Epithelial cell of proximal tubule (primary cell): ENCODE measurements around the gene BCKDHA. TPM values are rescaled to one million over a fixed set of nuclear protein-coding genes. Genes with fewer than 3 reads are reported as not detected.

Source experiments
- DNase-seq: peaks from one replicate; pipeline ENCODE4 v3.0.0-alpha.2; 2011; ENCODE audit warnings: low read depth
- H3K4me3 ChIP-seq: 2 replicates; pipeline ENCODE4 v1.5.1; 2011; ENCODE audit warnings: low read depth, mild to moderate bottlenecking, low read length
- total RNA-seq: library from RNA; depleted of rRNA; stranded (reverse); fragments of >200 nt; gene quantifications from 2 replicates; pipeline ENCODE4 v1.2.3, GENCODE V29; 2015
- TF ChIP-seq, protein P1 (sequence below): conservative IDR thresholded peaks from 2 replicates; pipeline ENCODE4 v1.5.1; 2012; ENCODE audit warnings: low read depth, mild to moderate bottlenecking, low read length

BCKDHA gene
- total RNA-seq, 1 donor from 2014 or later, result 35.7 TPM

DNA sequence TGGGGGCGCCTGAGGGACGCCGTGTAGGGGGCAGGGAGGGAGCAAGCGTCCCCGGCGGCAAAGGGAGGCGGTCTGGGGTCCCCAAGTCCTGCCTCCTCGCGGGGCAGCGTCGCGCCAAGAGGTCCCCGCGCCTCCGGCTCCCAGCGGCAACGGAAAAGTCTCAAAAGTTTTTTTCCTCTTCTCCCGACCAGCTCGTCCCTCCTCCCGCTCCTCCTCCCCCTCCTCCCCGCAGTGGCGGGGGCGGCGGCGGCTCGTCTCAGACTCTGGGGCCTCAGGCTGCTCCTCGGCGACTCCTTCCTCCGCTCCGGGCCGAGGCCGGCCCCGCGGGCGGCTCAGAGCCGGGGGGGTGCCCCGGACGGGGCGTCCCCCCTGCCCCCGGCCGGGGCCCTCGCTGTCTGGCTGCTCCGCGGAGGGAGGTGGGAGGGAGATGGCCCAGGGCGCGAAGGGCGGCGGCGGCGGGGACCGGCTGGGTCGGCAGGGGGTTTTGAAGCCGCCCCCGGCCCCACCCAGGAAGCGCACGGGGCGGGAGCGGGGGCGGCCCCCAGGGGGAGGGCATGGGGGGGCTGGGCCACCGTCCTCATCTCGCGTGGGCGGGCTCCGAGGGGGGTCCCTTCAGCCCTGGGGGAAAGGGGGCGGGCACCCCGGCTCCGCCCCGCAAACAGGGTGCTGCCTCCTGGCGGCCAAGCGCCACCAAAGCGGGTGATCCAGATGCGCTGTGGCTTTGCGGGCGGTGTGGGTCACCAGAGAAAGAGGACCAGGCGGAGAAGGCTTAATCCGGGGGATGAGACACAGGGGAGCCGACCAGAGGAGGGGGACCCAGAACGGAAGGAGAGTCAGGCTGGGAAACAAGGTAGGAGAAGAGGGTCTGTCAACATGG lies 43.9 kb upstream of the BCKDHA start, which contains the start of gene TGFB1:
Gene TGFB1 (minus strand): TSS at position 457 of the 877 bp plus-strand sequence. CDS start 878 bp downstream, outside the sequence.
- TF ChIP-seq, protein P1, sequence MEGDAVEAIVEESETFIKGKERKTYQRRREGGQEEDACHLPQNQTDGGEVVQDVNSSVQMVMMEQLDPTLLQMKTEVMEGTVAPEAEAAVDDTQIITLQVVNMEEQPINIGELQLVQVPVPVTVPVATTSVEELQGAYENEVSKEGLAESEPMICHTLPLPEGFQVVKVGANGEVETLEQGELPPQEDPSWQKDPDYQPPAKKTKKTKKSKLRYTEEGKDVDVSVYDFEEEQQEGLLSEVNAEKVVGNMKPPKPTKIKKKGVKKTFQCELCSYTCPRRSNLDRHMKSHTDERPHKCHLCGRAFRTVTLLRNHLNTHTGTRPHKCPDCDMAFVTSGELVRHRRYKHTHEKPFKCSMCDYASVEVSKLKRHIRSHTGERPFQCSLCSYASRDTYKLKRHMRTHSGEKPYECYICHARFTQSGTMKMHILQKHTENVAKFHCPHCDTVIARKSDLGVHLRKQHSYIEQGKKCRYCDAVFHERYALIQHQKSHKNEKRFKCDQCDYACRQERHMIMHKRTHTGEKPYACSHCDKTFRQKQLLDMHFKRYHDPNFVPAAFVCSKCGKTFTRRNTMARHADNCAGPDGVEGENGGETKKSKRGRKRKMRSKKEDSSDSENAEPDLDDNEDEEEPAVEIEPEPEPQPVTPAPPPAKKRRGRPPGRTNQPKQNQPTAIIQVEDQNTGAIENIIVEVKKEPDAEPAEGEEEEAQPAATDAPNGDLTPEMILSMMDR, result peak; percentile 79
- peak within 1 kb of the TSS; percentile 93 for H3K4me3 ChIP-seq
- DNase-seq, result no peak

DNA sequence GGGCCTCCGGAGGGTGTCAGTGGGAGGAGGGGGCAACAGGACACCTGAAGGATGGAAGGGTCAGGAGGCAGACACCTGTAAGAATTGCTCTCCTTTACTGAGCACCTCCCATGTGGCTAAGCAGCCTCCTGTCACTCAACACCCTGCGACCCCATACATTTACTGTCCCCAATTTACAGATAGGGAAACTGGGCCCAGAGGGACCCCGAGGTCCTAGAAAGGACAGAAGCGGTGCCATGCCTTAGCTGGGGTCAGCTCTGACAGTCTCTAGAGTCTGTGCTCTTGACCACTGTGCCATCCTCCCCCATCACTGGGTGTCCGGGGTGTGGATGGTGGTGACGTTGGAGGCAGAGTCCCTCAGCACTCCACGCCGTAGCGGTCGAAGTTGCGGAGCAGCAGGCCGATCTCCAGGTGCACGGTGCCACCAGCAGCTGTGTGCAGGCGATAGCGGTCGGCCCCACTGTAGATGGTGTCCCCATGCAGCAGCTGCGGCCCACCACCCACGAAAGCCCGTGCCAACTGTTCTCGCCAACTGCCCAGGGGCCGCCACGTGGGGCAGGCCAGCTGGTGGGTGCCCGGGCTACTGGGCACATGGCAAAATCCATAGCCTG lies 43.2 kb upstream of the BCKDHA start:
- TF ChIP-seq, protein P1, result no peak
- H3K4me3 ChIP-seq, result peak overlapping the region; percentile 93
- DNase-seq, result no peak

DNA sequence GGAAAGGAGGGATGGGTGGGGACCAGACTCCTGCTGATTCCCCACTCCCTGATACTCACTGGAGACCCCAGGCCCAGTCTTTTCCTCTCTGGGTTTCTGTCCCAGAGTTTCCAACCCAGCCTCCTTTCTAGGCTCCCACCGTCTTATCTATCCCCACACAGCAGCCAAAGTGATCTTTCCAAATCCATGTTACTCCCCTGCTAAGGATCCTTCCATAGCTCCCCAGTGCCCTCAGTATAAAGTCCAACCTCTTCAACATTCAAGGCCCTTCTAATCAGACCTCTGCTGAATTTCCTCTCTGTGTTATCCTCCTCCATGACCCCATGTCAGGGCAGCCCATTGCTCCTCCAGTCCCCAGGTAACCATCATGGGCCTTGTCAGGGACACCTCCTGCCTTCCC lies 42.6 kb upstream of the BCKDHA start:
- TF ChIP-seq, protein P1, result no peak
- no peak overlapping the region for H3K4me3 ChIP-seq
- no peak for DNase-seq

DNA sequence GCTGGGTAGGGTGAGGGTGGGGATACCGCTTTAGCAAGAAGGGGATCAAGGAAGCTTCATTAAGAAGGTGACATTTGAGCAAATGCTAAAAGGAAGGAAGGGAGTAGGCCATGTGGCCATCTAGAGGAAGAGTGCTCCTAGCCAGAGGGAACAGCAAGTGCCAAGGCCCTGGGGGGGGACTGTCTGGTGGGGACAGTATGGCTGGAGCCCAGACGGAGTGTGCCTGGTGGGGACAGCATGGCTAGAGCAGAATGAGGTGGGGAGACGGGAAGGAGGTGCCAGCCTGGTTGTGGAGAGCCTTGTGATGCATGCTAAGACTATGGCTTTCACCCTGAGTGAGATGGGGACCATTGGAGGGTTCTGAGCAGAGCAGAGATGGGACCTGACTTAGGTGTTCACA lies 41.8 kb upstream of the BCKDHA start:
- TF ChIP-seq, protein P1, result no peak
- no peak for DNase-seq
- H3K4me3 ChIP-seq, result no peak overlapping the region

DNA sequence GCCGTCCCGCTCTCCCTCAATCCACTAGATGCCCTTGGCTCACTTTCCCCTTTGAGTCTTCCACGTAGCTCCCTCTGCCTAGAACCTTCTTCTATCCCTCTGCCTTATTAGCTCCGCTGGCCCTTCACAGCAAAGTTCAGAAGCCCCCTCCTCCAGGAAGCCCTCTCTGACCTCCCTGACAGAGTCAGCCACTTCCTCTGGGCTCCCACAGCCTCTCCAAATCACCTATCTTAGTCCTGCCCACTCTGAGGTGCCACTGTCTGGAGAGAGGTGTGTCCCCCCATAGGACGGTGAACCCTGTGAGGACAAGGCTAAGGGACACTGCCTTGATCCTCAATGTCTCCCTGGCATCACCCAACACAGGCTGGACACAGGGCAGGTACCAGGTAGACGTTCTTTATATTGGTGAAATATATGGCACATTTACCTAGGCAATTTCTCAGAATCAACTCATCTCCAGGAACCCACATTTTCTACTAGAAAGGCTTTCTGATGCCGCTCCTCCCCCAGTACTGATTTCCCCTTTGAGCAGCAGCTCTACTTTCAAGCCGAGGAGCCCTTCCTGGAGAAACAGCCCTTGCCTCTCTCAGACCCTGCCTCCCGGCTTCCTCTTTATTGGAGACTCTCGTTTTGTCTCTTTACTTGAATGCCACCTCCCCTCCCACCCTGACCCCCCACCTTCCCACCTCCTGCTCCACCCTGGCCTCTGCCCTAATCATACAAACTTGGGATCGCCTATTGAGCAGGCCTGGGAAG lies 40.5 kb upstream of the BCKDHA start:
- TF ChIP-seq, protein P1, result no peak

DNA sequence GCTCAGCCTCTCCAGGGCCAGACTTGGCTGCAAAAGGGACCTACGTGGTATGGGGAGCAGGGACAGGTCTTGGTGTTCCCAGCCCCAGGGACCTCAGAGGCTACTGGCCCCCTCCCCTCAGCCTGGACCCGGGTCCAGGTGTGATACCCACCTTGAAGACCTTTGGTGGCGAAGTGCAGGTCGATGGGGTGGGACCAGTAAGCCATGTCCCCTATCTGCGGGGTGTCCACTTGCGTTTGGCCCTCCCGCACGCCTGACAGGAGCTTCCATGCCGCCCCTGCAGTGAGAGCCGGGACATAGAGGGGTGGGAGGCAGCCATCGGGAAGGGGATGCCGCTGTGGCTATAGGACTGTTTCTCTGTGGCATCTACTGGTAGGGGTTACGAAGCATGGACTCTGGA lies 39.9 kb upstream of the BCKDHA start:
- no peak for DNase-seq
- TF ChIP-seq, protein P1, result no peak
- no peak overlapping the region for H3K4me3 ChIP-seq

More for the DNA sequence above, 40.5 kb upstream of the BCKDHA start:
- DNase-seq, result no peak
- H3K4me3 ChIP-seq, result no peak overlapping the region
